Measurements from ENCODE around the gene PLPPR1. TPM values are rescaled to one million over a fixed set of nuclear protein-coding genes. Genes with fewer than 3 reads are reported as not detected.

Gene PLPPR1
- total and polyA plus RNA-seq, 2 of the 13 experiments (the other 11 are each of a cell fraction or from before 2014, with no cell fraction given), result 16.0 to 84.7 TPM

DNA sequence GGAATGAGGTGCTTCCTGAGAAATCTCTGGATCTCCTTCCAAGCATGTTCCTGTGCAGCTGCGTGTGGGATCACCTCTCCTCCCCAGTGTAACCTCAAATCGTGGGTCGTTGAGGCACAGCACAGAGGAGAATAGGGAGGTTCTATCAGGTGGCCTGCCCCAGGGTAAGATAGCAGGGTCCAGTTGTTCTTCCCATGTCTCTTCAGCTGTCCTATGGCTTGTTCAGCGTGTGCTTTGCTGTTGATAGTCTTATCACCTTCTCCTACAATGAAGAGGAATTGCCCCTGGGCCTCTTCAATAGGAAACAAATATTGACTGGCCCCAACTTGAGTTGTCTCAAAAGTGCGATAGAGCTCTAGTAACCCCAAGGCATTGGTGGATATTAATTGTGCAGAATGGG is 333.9 kb downstream of the PLPPR1 start:
- H3K9me3 ChIP-seq (ENCODE audit: low read length), result no peaks in the 10 kb centered on the region
- CTCF ChIA-PET (ENCODE audit: low intra/inter-chr PET ratio, low total read pairs), result no interaction called here
- H3K27ac ChIP-seq (ENCODE audit: extremely low read length, insufficient read depth, low read length), result no peak overlapping the region
- no peaks in the 10 kb centered on the region for H3K79me2 ChIP-seq (ENCODE audit: insufficient read depth, low read length)
- peaks cover 76% of the 10 kb centered on the region for H3K4me1 ChIP-seq (ENCODE audit: insufficient read depth, low read length)
- POLR2A ChIA-PET, result interaction anchor here (0.7 to 3.2 kb wide), 2 partner anchors 8 to 38 kb away, joined by 3 to 21 read pairs; no protein-coding TSS in a partner anchor
- no peaks in the 10 kb centered on the region for H3K27me3 ChIP-seq (ENCODE audit: control insufficient read depth in 1 of 2, insufficient read depth in 2 of 2, low read length in 2 of 2)
- ATAC-seq, result no peak
- H4K20me1 ChIP-seq (ENCODE audit: insufficient read depth, low read length), result no peaks in the 10 kb centered on the region
- H3K36me3 ChIP-seq (replicated peaks in 1 of 2; ENCODE audit: control insufficient read depth in 1 of 2, insufficient read depth in 2 of 2, low read length in 2 of 2), result no peaks in the 10 kb centered on the region
- no peak overlapping the region for H3K9ac ChIP-seq (ENCODE audit: insufficient read depth, low read depth, low read length)
- FAIRE-seq, result no peak
- no peak overlapping the region for H3K4me2 ChIP-seq (ENCODE audit: low read depth, low read length)
- H3K4me3 ChIP-seq (replicated peaks in 1 of 3; ENCODE audit: insufficient read depth in 1 of 3, low read depth in 2 of 3, low read length in 3 of 3), result no peak overlapping the region
- no peak overlapping the region for H2AFZ ChIP-seq (ENCODE audit: low read length)
- DNase-seq (ENCODE audit: low spot score), result no peak
- BruUV-seq (replicated peaks), result no TSS peak
- intact Hi-C loops (cut with micrococcal nuclease; ENCODE audit: unreplicated experiment), result no loop called here
- in situ Hi-C loops (cut with HindIII; ENCODE audit: extremely low pct_ligation_motif_present, low pct_unique_long_range_greater_than_20kb), result no loop called here
- TF ChIP-seq ZNF772 (CRISPR knock-in tag; IDR thresholded peaks at IDR 0.05), result no peak
- TF ChIP-seq FOXK2 (IDR thresholded peaks at IDR 0.05), result no peak
- TF ChIP-seq ZNF550 (CRISPR knock-in tag; IDR thresholded peaks at IDR 0.05; ENCODE audit: borderline replicate concordance), result no peak
- TF ChIP-seq PLSCR1 (CRISPR knock-in tag; IDR thresholded peaks at IDR 0.05; ENCODE audit: borderline replicate concordance), result no peak
- TF ChIP-seq TMF1 (CRISPR knock-in tag; IDR thresholded peaks at IDR 0.05; ENCODE audit: low read depth), result no peak
- TF ChIP-seq ZNF614 (CRISPR knock-in tag; IDR thresholded peaks at IDR 0.05; ENCODE audit: borderline replicate concordance), result no peak
- TF ChIP-seq ZNF232 (CRISPR knock-in tag; IDR thresholded peaks at IDR 0.05; ENCODE audit: borderline replicate concordance), result no peak
- TF ChIP-seq, protein P1, sequence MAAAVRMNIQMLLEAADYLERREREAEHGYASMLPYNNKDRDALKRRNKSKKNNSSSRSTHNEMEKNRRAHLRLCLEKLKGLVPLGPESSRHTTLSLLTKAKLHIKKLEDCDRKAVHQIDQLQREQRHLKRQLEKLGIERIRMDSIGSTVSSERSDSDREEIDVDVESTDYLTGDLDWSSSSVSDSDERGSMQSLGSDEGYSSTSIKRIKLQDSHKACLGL (CRISPR knock-in tag; IDR thresholded peaks at IDR 0.05), result no peak
- TF ChIP-seq ZNF605 (CRISPR knock-in tag; IDR thresholded peaks at IDR 0.05), result no peak
- no peak for TF ChIP-seq ELF1 (CRISPR knock-in tag; IDR thresholded peaks at IDR 0.05)
- TF ChIP-seq CENPT (CRISPR knock-in tag; IDR thresholded peaks at IDR 0.05; ENCODE audit: low read depth), result no peak
- TF ChIP-seq ZNF142 (CRISPR knock-in tag; IDR thresholded peaks at IDR 0.05), result no peak
- TF ChIP-seq ZNF3 (CRISPR knock-in tag; IDR thresholded peaks at IDR 0.05), result no peak
- no peak for TF ChIP-seq ADNP (CRISPR knock-in tag; IDR thresholded peaks at IDR 0.05)
- no peak for TF ChIP-seq HNF4A (CRISPR knock-in tag; IDR thresholded peaks at IDR 0.05)
- no peak for TF ChIP-seq JDP2 (CRISPR knock-in tag; IDR thresholded peaks at IDR 0.05; ENCODE audit: borderline replicate concordance)
- WGBS (ENCODE audit: low lambda C conversion rate), result 98% methylated on average over 5 of the region's 5 CpGs
